ES-I3 (cell line): ENCODE measurements around the gene HMG20B.
A peak's percentile ranks its signal among the peaks of the same experiment; 100 is the strongest.

Source experiments
- H3K36me3 ChIP-seq: 2 replicates; pipeline ENCODE4 v1.6.1; 2013; ENCODE audit warnings: mild to moderate bottlenecking, low read length, control low read depth, moderate library complexity; ENCODE audit not compliant: insufficient read depth
- H3K4me1 ChIP-seq: 2 replicates; pipeline ENCODE4 v1.6.1; 2013; ENCODE audit warnings: mild to moderate bottlenecking, control low read depth, low read length; ENCODE audit not compliant: insufficient read depth
- H3K9ac ChIP-seq: 2 replicates; pipeline ENCODE4 v1.6.1; 2013; ENCODE audit warnings: low read depth, mild to moderate bottlenecking, low read length, moderate library complexity
- H3K9me3 ChIP-seq: 2 replicates; pipeline ENCODE4 v1.6.1; 2013; ENCODE audit warnings: mild to moderate bottlenecking, low read length, moderate library complexity; ENCODE audit not compliant: control insufficient read depth, insufficient read depth

HMG20B gene

DNA sequence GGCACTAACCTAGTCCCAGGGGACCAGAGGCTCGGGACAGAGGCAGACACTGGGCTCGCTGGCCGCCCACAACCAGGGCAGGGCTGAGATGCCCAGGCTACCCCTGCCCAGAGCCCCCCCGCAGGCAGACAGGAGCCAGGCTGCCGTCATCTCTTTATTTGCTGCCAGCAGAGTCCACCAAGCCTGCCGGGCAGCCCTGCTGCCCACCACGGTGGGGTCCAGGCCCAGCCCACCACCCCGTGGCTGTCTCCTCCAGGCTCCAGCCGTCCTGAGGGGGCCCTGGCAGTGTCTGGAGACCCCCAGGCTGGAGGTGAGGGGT is 28.7 kb upstream of the HMG20B start:
- H3K9ac ChIP-seq, result no peak overlapping the region
- no peaks in the 10 kb centered on the region for H3K4me1 ChIP-seq
- no peaks in the 10 kb centered on the region for H3K36me3 ChIP-seq
- H3K9me3 ChIP-seq, result no peaks in the 10 kb centered on the region

DNA sequence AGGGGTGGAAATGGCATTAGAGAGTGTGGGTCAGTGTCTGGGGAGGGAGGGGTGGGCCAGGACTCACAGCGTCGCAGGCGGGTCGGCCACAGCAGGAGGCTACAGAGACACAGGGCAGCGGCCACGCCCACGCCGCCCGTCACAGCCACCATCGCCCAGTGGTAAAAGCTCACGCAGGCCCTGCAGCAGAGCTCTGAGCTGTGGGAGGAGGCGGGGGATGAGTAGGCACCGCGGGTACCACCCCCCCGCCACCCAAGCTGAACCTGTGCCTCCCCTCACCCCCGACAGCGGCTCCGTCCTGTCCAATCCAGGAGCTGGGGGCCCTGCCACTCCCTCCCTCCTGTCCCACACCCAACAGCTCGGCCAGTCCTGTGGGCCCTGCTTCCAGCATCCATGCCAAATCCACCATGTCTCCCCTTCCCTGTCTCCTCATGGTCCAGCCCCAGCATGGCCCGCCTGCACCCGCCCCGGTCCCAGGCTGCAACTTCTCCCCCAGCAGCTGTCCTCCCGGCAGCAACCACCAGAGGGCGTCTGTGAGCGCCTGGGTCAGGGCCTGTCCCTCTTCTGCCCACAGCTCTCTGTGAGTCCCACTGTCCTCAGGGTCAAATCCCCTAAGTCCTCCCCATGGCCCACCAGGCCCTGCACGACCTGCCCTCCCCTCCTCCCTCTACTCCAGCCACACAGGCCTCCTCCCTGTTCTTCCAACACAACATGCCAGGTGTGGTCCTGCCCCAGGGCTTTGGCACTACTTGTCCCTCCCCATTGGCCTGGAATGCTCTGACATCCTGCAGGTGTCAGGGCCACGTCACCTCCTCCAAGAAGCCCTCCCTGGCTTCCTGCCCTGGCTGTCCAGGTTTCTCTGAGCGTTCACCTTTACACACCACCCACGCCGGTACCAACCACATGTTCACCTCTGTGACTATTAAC is 27.7 kb upstream of the HMG20B start:
- H3K36me3 ChIP-seq, result no peaks in the 10 kb centered on the region
- H3K4me1 ChIP-seq, result no peaks in the 10 kb centered on the region
- no peaks in the 10 kb centered on the region for H3K9me3 ChIP-seq
- no peak overlapping the region for H3K9ac ChIP-seq

DNA sequence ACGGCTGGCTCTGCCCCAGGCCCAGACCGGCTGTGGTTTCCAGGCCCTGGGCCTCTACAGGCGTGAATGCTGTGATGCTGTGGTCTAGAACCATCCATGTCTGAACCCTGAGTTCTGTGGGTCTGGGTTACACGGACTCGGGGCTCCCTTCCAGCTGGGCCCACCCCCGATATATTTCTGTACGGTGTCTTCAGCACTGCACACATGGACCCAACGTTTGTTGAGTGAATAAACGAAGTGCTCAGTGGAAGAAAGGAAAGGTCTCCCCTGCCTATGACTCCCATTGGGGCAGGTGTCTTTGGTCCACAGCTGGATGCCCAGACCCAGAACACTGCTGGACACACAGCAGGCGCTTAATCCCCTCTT is 27.1 kb upstream of the HMG20B start:
- no peaks in the 10 kb centered on the region for H3K4me1 ChIP-seq
- no peak overlapping the region for H3K9ac ChIP-seq
- H3K9me3 ChIP-seq, result no peaks in the 10 kb centered on the region
- no peaks in the 10 kb centered on the region for H3K36me3 ChIP-seq

DNA sequence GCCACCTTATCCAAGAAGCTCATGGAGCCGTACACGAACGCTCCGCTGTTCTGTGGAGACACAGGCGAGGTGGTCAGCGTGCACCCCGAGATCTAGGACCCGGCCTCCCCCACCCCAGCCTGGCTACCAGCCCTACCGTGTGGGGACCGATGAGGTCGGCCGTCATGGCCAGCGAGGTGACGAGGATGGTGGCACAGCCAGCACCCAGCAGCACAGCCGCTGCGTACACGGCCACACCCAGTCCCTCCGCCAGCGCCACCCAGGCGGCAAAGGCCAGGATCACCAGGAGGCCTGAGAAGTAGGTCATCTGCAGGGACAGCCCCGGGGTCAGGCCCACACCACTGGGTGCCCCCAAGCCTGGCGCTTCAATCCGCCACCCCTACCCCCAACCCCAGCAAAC is 26.6 kb upstream of the HMG20B start:
- no peaks in the 10 kb centered on the region for H3K4me1 ChIP-seq
- no peaks in the 10 kb centered on the region for H3K36me3 ChIP-seq
- H3K9me3 ChIP-seq, result no peaks in the 10 kb centered on the region
- H3K9ac ChIP-seq, result no peak overlapping the region

DNA sequence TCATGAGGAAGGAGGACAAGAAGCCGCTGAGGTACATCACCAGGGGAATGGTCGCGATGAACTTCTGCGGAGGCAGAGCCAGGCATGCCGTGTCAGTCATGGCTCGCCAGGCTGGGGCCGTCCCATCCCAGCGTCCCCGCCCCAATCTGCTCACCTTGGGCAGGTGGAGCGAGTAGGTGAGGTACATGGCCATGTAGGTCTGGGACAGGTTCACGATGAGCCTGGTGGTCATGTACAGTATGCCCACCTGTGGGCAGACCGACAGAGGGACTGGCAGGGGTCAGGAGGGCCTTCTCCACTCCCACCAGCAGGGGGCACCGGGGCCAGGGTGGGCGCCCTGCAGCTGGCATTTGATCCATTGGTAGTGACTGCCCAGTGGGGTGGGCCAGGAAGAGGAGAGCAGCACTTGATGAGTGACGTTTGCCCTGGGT is 25.4 kb upstream of the HMG20B start:
- Histone ChIP-seq H3K9ac (no peak overlapping the region), H3K9me3 (no peaks in the 10 kb centered on the region), H3K4me1 (no peaks in the 10 kb centered on the region), H3K36me3 (no peaks in the 10 kb centered on the region)

DNA sequence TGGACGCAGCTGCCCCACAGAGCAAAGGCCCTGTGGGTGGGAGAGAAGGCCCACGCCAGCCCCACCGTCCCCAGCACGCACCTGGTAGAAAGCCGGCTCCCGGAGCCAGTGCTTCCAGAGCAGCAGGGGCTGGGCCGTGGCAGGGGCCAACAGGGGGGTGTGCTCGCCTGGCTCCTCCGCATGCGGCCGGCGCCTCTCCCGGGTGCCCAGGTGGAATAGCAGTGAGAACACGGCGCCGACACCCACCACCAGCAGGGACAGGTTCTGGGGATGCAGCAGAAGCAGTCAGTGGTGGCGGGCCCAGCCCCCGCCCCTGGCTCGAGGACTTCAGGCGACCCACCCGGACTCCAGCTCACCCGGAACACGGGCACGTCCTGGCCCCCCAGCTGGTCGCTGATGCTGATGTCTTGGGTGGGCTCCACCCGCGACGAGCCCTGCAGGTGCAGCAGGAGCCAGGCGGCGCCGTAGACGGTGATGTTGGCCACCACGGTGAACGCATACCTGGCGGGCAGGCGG is 24.9 kb upstream of the HMG20B start:
- no peak overlapping the region for H3K9ac ChIP-seq
- no peaks in the 10 kb centered on the region for H3K36me3 ChIP-seq
- no peaks in the 10 kb centered on the region; the same call in 1 of the 2 replicates for H3K4me1 ChIP-seq
- H3K9me3 ChIP-seq, result no peaks in the 10 kb centered on the region

DNA sequence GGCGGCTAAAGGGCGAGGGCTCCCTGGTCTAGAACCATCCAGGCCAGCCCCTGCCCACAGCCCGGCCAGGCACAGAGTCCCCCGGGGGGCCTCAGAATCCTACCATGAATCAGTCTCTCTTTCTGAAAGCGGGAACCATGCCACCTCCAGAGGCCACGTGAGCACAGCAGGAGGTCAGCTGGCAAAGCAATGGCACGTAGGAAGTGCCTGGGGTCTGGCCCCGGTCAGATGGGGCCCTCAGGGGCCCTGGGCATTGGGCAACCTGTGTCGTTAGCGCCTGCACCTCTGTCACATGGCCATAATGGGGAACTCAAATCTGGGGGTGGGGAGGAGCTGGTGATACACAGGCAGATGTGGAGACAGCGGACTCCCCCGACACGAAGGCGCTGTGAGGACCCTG is 24.1 kb upstream of the HMG20B start:
- H3K36me3 ChIP-seq, result no peaks in the 10 kb centered on the region
- no peak overlapping the region for H3K9ac ChIP-seq
- no peaks in the 10 kb centered on the region for H3K9me3 ChIP-seq
- peaks cover 3% of the 10 kb centered on the region; the same call in 1 of the 2 replicates for H3K4me1 ChIP-seq

DNA sequence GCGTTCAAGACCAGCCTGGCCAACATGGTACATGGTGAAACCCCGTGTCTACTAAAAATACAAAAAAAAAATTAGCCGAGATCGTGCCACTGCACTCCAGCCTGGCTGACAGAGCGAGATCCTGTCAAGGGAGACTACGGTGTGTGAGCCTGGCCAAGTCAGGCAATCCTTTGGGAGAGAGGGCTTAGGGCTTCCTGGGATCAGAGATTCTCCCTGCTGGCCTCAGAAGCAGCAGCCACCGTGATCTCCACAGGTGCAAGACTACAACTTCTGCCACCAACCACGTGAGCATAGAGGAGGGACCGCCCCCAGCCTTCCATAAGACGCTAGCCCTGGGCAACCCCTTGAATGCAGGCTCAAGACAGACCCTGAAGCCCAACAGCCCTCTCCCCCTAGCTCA is 22.9 kb upstream of the HMG20B start:
- Histone ChIP-seq H3K36me3 (no peaks in the 10 kb centered on the region), H3K9ac (no peak overlapping the region)

DNA sequence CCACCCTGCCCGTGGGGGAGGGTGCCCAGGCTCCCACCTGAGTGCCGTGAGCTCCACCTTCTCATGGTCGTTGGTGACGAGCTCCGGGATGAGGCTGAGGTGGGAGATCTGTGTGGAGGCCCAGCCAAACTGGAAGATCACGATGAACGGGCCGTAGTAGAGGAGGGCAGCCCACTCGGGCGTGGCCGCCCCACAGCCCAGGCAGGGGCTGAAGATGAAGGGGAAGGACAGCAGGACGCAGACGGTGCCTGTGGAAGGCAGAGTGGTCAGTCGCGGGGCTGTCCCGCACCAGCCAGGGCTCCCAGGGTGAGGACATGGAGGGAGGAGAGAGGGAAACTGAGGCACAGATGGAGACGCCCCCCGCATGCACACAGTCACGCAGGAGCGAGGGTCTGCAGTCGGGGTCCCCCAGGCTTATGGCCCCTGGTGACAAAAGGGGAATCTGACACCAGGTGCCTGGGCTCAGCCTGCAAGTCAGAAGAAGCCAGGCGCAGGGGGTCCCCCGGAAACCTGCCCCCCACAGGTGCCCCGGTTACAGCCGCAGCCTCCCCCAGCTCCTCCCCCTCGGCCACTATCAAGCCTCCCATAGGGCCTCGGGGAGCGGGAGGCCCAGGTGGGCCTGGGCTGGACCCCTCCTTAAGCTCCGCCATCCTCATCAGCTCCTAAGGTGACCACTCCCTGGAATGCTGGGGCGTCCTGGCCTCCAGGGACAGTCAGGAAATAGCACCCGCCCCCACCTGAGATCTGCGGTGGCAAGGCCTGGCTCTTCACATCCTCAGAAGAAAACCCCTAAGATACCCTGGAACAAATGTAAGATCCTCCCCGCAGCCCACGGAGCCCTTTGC is 21.6 kb upstream of the HMG20B start:
- Histone ChIP-seq H3K36me3 (no peaks in the 10 kb centered on the region), H3K9me3 (no peaks in the 10 kb centered on the region), H3K9ac (no peak overlapping the region), H3K4me1 (peaks cover 3% of the 10 kb centered on the region; the same call in 1 of the 2 replicates)

More for the DNA sequence above, 22.9 kb upstream of the HMG20B start:
- Histone ChIP-seq H3K4me1 (peaks cover 3% of the 10 kb centered on the region; the same call in 1 of the 2 replicates), H3K9me3 (no peaks in the 10 kb centered on the region)

DNA sequence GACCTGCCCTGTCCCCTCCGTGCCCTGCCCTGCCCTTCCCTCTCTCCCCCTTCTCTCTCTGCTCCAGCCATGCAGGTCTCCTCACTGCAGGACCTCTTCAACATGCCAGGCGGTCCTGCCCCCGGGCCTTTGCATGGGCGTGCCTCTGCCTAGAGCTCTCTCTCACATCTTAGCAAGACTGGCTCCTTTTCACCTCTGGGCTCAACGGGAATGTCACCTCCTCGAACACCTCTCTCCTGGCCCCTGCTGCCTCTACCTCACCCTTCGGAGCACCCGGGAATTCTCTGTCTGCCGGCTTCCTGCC is 21.0 kb upstream of the HMG20B start:
- Histone ChIP-seq H3K36me3 (no peaks in the 10 kb centered on the region), H3K4me1 (peaks cover 3% of the 10 kb centered on the region; the same call in 1 of the 2 replicates), H3K9ac (no peak overlapping the region), H3K9me3 (no peaks in the 10 kb centered on the region)

DNA sequence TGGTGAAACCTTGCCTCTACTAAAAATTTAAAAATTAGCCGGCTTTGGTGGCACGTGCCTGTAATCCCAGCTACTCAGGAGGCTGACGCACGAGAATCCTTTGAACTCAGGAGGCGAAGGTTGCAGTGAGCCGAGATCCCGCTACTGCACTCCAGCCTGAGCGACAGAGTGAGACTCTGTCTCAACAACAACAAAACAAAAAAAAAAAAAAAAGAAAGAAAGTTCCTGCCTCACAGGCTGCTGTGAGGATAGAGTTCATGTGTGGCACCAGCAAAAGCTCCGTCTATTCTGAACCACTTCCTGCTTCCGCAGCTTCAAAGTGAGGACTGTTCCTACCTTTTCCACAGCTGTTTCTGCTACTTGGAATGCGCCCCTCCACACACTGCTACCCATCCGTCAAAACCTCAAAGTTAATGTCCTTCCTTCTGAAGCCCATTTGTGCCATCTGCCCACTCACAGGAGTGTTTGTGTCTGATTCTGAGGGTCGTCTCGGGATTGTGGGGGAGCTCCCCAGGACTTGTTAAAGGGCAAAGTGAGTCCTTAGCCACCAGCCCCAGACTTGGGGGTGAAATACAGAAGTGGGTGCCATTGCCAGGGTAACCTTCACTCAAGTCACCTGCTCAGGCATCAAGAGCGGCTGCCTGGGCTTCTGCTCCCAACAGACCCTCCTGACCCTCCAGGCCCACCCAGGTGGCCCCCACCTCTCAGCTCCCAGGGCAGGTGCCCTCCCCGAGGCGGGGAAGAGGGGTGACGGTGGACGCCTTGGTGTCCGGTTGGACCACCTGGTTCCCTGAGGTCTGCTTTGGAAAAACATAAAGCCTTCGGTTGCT is 18.3 kb upstream of the HMG20B start:
- H3K4me1 ChIP-seq, result peaks cover 3% of the 10 kb centered on the region; the same call in 1 of the 2 replicates
- no peaks in the 10 kb centered on the region for H3K36me3 ChIP-seq
- no peaks in the 10 kb centered on the region for H3K9me3 ChIP-seq
- H3K9ac ChIP-seq, result no peak overlapping the region

DNA sequence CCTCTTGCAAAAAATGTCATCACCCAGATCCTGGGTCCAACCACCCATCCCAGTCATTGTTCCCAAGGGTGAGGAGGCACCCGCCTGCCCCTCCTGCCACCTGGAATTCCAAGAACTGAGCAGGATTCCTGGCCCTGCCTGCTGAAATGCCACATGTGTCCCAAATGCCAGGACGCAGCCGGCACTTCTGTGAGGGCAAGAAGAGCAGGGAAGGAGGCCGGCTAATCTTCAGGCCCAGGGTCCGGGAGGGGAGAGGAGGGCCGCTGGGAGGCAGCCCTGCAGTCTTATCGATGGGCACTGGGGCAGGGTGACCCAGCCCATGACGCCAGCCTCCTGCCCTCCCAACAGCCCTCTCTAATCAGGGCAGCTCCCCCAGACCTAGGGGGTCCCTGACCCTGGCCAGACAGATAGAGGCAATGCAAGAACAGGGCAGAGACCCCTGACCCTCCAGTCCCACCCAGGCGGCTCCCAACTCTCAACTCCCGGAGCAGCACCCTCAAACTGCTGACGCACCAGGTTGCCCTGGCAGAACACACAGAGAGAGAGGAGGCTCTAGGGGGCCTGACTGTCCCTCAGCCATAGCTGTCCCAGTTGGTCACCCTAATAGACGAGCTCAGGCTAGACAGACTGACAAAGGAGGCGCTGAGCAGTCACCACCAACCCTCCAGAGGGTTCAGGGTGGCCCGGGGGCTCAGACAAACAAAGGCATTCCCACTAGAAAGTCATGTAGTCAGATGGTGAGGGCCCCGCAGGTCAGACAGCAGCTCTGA is 16.9 kb upstream of the HMG20B start:
- H3K9me3 ChIP-seq, result no peaks in the 10 kb centered on the region
- H3K36me3 ChIP-seq, result no peaks in the 10 kb centered on the region
- no peak overlapping the region; the same call in 1 of the 2 replicates for H3K9ac ChIP-seq
- H3K4me1 ChIP-seq, result peaks cover 3% of the 10 kb centered on the region; the same call in 1 of the 2 replicates

DNA sequence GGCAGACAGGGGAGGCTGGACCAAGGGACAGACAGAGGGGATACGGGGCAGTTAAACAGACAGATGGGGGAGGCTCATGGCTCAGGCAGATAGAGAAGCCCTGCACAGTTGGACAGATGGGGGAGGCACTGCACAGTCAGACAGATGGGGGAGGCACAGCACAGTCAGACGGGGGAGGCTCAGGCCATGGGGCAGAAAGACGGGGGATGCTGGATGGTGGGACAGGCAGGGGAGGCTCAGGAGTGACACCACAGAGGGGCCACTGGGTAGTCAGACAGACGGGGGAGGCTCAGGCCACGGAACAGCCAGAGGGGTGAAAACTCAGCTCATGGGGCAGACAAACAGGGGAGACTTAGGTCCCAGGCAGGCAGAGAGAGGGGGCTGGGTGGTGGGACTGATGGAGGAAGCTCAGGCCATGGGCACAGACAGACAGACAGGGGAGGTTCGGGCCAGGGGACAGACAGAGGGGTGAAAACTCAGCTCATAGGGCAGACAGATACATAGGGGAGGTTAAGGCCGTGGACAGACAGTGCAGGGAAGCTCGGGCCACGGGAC is 16.2 kb upstream of the HMG20B start:
- Histone ChIP-seq H3K9me3 (no peaks in the 10 kb centered on the region), H3K9ac (peak overlapping the region; percentile 81), H3K4me1 (peaks cover 3% of the 10 kb centered on the region; the same call in 1 of the 2 replicates), H3K36me3 (no peaks in the 10 kb centered on the region)
